ENCODE measurements around the gene GRIA4.

The GRIA4 gene

DNA sequence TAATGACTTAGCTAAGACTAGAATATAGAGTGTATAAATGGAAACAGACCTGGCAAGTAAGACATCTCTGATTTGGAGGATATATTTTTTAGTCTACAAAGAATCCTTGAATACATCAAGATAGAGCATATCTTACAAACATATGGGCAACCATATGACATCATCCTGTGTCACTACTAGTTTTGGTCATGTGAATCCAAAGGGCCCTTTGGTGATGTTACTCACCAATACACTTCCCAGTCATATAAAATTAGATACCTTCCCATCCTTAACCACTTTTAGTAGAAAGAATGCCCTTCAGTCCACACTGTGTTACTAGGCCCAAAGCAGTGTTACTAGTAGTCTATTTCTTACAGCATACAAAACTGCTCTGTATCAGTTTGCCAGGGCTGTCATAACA lies 31.6 kb downstream of the GRIA4 start:
- no peak for DNase-seq

DNA sequence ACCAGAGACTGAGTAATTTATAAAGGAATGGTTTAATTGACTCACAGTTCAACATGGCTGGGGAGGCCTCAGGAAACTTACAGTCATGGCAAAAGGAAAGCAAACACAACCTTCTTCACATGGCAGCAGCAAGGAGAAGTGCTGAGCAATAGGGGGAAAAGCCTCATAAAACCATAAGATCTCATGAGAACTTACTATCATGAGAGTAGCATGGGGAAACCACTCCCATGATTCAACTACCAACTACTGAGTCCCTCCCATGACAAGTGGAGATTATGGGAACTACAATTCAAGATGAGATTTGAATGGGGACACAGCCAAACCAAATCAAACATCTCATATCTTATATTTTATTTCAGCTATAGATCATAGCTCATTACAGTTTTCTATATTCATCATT lies 33.0 kb downstream of the GRIA4 start:
- DNase-seq: no peak

DNA sequence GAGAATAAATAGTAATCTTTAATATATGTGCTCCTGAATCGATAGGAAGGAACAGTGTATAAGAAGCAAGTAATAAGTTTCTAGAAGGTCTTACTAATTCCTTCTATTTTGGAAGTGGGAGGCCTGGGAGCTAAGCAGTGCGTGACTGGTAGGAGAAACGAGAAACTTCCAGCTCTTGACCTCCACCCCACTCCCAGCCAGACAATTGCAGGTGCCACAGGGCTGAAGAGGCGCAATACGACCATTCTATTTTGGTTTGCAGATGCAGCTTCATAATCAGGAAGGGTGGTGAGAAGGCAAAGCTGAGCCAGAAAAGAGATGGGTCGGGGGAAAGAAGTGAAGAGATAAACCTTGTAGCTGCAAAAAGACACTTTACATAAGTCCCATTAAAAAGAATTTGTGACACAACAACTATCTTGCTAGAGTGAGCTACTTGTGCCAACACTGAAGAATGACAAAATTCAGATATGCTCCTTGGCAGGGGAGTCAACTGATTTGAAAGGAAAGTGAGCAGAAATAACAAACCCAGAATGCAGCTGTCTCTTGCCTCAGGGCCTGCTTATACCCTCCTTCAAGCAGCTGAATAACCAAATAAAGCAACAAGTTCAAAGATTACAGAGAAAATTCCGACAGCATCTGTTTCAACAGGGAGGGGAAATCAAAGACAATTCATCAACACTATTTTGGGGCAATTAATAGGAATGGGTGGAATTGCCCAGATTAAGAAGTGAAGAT lies 35.1 kb downstream of the GRIA4 start:
- DNase-seq: no peak

DNA sequence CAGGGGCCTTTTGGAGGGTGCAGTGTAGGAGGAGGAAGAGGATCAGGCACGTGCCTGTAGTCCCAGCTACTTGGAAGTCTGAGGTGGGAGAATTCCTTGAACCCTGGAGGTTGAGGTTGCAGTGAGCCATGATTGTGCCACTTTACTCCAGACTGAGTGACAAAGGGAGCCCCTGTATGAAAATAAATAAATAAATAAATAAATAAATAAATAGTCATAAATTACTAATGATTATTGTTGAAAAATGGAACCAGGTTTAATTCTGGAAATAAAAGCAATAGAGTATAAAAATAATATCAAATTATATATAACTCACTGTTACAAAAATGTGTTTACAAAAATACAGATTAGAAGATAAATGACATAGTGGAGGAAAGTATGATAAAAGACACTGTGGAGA lies 37.9 kb downstream of the GRIA4 start:
- DNase-seq: no peak

DNA sequence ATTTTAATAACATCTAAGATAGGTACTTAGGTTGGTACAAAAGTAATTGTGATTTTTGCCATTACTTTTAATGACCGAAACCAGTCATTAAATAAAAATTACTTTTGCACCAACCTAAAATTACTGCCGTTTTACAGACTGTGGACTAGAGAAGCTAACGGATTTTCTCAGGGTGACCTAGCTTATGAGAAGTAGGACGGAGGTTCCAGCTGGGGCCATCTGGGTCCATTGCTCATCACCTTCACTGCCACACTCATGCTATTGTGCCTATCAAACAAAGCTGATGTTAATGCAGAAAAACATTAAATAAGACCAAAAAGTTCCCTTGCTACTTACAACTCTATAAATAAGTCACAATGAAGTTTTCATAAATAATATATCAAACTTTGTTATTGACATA lies 38.9 kb downstream of the GRIA4 start:
- no peak for DNase-seq

DNA sequence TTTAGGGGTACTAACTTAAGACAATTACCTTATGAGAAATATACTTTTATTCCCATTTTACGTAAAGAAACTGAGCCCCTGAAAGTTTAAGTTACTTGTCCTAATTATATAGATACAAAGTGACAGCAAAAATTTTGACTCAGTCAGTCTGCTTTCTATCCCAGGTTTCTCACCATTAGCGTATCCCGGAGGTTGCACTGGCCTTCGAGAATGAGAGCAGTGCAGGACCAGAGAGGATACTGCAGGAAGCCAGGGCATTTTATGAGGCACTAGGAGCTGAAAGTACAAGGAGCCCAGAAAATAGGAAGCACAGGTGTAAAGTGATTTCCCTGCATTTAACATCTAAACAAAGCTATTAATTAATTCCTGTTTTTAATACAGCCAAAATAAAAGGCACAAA lies 55.4 kb downstream of the GRIA4 start:
- DNase-seq: no peak

DNA sequence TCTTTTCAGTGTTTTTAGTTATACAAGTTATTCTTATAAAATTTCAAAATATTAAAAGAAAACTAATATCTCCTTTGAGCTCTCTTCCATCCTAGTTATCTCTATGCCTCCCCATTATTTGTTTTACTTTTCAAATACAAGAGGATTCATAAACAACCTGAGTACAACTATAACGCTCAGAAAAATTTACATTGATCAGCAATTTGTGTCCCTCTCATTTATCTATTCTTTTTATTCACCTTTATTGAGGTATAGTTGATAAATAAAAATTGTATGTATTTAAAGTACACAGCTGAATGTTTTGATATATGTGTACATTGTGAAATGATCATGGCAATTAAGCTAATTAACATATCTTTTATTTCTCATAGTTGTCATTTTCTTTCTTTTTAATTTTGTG lies 57.6 kb downstream of the GRIA4 start:
- DNase-seq: no peak

DNA sequence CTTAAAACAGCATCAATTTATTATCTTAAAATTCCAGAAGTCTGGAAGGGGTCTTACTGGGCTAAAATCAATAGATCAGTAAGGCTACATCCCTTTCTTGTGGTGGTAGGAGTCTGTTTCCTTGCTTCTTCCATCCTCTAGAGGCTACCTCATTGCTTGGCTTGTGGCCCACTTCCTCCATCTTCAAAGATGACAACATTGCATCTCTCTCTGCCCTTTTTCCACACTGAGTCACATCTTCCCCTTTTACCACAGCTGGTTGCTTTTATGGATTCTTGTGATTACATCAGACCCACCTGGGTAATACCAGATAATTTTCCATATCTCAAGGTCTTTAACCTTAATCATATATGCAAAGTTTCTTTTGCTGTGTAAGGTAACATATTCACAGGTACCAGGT lies 60.9 kb downstream of the GRIA4 start:
- DNase-seq: no peak

DNA sequence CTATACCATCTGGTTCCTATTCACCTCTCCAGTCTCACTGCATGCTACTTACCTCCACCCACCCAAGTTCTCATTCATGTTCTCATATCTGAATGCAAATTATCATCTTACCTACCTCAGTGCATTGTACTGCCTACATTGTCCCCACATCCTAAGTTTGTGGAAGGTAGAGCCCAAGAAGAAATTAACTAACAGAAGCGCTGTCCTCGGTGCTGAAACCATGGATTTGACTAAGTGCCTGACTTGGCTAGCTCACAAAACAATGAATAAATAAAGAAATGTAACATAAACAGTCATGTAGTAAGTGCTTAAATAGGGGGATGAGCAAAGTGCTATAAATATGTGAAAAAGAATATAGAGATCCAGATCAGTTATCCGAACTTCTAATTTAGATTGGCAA lies 63.2 kb downstream of the GRIA4 start:
- DNase-seq: no peak

DNA sequence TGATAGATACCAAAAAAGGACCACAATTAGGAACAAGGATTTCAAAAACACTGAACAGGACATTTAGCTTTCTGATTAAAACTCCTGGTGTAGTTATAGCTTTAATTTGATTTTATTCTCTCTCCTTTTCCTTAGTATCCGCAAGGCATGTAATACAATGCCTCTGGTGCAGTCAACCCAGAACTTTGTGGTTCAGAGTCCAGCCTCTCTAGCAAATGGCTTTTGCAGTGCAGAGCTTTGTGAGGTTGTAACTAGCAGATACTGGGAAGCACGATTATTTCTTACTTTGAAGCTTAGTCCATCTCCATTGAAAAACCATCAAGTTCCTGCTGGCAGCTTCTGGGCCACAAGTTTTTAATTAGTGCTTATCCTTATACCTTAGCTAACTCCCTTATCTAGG lies 79.8 kb downstream of the GRIA4 start:
- DNase-seq: no peak

DNA sequence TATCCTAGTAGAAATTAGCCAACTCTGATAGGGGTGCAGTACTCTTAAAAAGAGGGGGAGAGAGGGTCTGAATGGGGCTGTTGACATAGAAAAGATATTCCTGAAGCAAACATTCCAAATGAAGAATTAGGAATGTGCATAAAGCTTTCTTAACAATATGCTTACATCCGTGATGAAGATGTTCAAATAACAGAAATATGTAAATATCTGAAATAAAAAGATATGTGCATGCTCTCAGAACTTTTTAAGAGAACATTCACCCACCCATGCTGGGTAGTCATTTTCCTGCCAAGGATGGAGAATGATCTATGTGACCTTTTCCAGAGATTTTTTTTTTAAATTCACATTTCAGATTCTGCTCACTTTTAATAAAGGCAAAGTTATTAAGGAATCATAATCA lies 80.6 kb downstream of the GRIA4 start:
- DNase-seq: no peak

DNA sequence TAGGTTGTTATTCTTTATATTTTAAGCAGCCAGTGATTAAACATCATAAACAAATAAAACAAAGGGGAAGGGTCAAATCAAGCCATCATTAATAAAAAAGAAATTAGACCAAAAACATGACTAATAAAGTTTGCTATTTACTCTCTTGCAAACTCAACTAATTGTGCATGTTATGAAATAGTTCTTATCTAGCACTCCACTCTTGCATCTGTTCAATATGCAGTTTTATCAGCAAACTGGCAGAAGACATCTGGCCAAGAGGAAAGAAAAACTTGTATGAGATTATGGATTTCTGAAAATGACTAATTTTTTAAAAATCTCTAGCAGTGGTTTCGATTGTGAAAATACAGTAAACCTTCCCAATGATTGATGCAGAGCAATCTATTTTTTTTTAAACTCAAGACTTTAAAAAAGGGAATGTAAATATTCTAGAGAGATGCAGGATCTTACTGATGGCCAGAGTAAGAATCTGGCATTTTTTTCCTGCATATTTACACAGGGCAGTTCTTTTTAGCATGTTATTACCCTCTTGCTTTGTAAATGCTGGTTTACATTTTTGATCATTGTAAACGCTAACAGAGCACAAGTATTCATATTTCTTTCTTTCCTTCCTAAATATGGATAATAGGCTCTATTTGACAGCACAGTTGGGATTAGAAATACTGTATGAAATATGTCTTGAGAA lies 83.3 kb downstream of the GRIA4 start:
- DNase-seq: no peak

DNA sequence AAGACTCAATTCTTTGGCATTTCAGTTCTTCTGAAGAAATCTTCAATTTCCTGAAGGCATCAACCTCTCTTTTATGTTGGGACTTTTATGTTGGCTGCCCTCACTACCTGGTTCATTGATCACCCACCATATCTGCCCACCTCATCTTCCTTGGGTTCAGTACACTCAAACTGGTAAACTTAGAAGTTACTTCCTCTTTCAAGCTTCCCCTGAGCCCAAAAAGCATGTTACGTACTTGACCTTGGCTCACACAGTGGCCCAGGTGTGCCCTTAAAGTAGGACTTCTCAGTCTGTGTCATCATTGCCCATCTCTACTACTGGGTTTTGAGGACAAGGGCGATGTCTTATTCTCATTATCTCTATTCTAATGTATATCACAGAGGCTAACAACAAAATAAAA lies 86.1 kb downstream of the GRIA4 start:
- DNase-seq: no peak

DNA sequence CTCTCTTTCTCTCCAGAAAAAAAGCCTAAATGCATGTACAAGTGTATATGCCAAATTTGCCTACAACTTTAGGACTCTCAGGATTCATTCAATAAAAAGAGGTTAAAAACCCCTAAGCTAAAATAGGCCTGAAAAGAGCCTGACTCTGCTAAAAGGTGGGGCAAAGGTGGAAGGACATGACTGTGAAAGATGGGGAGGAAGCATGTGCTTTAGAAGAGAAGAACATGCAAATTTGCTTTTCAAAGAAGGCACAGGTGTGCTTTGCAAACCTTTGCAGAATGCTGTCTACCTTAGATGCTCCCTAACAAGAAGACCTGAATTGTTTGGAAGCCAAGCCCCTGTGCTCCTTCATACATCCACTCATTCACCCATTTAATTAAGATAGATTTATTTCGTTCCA lies 87.4 kb downstream of the GRIA4 start:
- no peak for DNase-seq

DNA sequence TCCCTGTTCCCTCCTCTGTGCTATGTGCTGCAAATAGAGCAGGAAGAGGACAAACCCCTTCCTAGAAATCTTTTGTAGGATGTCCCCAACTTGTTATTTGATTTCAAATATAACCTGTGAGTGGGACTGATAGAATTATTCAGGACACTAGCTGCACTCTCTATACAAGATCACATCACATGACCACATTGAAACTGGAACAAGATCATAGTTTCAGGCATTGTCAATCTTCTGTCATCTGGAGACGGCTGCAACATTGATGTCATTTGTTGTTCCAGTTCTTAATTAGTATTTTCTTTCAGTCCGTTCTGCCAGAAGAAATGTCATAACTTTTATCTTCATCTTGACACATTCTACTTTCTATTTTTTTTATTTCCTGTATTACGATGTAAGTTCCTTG lies 89.3 kb downstream of the GRIA4 start:
- no peak for DNase-seq

DNA sequence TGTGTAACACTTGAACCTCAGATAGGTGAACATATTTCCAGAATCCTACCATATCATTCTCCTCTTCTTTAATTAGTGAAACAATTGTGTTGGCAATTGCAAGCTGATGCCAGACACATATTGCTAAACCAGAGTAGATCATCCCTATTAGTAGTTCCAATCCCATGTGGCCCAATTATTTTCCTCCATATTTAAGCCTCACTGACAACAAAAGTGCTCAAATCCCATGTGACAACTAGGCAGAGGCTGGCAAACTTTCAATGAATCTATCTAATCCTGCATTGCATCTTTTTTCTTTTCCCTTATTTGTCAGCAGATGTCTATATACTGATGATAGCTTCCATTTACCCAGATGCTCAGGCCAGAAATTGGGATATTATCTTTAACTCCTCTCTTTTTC lies 90.4 kb downstream of the GRIA4 start:
- DNase-seq: no peak

DNA sequence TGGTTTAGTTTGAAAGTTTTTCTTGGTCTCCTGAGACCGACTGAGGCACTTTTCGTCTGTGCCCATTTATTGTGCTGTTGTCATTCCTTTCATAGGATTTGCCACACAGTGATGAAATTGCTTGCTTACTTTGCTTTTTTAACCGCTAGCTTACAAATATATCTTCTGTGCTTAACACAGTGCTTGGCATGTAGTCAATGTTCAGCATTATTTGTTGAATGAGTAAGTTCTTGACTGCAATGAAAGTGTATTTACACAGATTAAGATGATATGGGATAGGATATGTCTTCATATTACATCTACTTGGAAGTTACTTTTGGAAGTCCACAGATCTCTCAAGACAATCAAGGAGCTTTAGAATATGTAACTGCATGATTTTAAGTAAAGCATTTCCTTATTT lies 91.2 kb downstream of the GRIA4 start:
- no peak for DNase-seq

DNA sequence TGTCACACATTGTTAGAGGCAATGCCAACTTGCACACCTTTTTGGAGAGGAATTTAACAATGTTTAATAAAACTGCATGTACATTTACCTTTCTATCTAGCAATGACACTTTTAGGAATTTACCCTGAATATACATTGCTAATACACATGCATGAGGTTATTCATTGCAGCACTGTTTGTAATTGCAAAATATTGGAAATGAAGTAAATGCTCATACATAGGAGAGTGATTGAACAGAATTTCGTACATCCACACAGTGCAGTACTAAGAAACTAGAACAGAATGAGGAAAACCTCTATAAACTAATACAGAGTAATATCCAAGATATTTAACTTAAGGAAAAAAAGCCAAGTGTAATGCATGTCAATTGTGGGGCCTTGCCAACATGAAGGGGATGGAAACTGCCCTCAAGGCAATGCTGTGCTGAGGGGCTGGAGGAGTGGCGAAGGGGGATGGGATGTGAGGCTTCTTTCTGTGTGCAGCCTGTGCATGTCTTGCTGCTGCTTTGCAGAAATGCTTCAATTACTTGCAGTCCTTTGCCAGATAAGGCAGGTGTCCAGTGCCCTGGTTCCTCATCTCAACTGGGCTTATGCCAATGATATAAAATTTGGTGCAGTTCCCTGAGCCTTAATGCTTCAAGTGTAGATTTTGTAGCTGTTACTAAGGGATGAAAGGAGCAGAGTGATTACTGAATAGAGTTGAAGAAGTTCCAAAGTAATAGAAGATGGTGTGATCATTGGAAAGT lies 96.1 kb downstream of the GRIA4 start:
- DNase-seq: no peak

DNA sequence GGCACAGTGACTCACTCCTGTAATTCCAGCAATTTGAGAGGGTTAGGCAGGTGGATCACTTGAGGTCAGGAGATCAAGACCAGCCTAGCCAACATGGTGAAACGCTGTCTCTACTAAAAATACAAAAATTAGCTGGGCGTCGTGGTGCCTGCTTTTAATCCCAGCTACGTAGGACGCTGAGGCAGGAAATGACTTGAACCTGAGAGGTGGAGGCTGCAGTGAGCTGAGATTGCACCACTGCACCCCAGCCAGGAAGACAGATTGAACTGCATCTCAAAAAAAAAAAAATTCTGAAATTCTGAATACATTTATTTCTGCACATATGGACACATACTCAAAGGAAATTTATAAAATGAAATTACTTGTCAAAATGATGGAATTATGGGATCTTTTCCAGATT lies 103.2 kb downstream of the GRIA4 start:
- DNase-seq: no peak

DNA sequence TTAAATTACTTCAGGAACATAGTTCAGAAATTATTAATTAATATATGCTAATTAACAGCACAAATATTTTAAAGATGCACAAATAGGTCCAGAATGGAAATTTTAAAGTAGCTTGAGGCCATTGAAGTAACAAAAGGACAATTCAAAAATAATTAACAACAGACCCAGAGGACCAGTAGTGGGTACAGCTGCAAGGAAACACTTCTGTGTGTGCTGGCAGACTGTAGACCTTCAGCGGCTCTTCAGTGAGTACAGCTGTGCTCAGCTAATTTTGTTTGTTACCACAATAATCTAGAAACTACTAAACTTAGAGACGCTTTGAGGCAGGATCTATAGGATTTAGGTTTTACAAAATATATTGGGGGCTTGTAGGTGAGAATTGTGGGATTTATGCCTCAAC lies 103.8 kb downstream of the GRIA4 start:
- no peak for DNase-seq

DNA sequence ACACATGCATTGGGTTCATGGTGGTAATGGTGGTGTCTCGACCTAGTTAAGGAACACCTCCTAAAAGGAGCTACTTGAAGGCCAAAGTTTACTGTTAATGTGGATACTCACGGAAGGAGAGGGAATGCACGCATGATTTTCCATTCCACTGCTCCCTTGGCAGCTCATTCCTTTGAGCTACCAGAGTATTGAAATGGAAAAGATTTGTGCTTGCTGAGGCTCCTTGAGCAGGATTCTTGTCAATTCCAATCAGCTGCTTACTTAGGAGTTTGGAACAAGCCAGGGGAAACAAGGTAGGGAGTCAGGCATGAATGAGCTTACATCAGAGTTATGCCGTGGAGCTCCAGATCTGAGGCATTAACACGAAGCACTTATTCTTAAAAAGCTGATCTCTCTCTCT lies 108.8 kb downstream of the GRIA4 start:
- DNase-seq: no peak

DNA sequence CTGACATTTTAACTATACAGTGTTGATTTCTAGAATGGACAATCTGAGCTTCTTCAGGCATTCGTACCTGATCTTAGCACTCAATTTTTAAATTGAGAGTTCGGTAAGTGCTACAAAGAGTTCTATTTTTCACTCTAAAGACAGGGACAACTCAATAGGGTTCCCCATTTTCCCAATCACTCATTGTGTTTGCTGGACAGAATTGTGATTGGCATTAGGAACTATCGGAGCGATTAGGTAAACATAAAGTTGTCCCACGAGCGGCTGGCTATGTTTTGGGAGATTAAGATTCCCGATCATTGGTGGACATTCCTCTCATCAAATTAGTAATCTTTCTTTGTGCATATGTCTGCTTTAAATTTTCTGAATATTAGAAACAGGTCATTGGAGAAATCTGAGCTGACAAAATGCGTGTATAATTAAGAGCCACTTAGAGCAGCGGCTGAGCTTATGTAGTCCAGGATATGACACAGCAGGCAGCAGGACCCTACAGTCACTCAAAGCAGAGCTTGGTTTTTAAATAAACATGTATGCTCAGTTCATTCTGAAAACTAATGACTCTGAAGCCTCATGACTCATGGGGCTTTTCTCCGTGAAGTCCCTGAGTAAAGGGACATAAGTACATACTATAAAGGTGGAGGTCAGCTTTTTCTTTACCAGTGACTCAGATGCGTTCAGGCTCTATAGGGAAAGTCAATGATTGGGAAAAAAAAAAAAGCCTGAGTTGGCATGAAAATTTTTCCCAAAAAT lies 109.4 kb downstream of the GRIA4 start:
- DNase-seq: no peak

DNA sequence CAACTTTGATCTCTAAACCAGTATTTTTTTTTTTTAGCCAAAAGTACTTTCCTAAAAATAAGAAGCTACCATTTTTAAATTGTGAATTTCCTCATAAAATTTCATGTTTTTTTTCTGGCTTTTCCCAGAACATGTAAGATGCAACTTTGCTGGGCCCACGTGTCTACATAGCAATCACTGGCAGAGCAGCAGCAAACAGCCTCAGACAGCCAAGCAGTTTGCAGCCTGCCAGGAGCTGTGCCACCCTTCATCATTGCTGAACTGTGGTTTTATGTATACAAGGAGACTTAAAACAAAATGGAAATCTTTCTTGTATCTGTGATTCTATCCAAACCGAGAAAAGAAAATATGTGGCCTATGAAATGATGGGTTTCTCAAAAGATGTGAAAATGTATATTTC lies 110.2 kb downstream of the GRIA4 start:
- no peak for DNase-seq

DNA sequence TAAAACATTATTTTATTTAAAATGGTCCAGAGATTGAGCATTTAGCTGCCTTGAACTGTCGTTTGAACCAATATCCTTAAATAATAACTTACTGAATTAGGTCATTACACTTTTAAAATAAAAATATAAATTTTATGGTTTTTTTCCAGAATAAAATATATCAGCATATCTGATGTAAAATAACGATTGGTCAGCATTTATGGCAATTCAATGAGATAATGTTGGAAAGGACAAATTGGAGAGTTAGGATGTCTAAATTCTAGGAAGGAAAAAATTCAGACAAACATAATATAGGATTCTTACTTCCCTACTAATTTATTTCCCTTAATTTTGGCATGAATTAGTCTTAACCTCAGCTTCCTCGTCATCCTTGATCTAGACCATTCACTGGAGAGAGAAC lies 113.4 kb downstream of the GRIA4 start:
- no peak for DNase-seq

Data from NCI-H187 (cell line).